Measurements from ENCODE around the gene ATXN7L3.

DNA sequence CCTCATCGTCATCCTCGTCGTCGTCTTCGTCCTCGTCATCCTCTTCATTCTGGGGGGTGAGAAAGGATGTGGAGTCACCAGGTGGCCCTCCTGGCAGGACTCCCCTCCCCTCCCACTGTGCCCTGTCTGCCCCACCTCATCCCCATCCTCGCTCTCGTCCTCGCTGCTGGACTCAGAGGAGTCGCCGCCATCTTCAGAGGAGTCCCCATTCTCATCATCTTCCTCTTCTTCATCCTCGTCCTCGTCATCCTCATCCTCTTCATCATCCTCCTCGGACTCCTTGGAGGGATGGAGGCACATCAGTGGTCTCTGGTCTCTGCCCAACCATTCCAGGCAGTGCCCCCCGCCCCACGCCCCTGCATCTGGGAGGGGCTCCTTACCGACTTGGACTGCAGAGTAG, 7.6 kb upstream of the ATXN7L3 start:
- TF ChIP-seq POLR2A (IDR thresholded peaks at IDR 0.05; ENCODE audit: low read length) (no peak), GATA1 (IDR thresholded peaks at IDR 0.05; ENCODE audit: low read depth, low read length) (no peak)

Data from erythroblast (primary cell).